ENCODE measurements around the gene LST1.
"Not testable (repeated sequence)": the region's sequence is repeated elsewhere in the genome, so short reads cannot be mapped to it uniquely, and the experiment has no call there.

The LST1 gene

DNA sequence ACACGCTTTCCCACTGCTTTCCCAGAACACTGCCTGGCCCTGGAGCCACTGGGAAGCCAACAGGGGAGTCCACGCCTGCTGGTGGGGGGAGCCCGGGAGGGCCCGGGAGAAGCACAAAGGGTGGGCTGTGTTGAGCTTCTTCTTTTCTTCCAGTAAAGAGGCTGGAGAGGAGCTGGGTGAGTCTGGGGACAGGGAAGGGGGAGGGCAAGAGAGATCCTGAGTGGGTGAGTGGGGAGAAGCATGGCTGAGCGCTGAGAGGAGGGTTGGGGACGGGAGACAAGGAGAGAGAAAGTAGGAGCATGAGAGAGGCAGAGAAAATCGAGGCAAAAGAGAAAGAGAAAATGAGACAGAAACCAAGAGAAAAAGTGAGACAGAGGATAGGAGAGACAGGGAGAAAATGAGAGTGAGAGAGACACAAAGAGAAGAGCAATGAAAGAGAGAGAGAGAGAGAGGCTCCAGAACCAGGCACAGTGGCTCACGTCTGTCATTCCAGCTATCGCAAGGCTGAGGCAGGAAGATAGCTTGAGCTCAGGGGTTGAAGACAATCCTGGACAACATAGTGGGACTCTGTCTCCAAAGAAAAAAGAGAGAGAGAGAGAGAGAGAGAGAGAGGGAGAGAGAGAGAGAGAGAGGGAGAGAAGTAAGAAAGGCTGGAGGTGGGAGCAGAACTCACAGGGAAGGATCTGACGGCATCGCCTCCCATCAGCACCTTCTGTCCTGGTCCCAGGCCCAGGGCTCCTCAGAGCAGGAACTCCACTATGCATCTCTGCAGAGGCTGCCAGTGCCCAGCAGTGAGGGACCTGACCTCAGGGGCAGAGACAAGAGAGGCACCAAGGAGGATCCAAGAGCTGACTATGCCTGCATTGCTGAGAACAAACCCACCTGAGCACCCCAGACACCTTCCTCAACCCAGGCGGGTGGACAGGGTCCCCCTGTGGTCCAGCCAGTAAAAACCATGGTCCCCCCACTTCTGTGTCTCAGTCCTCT lies 2.0 kb downstream of the LST1 start:
- Histone ChIP-seq H3K4ac (ENCODE audit: low read depth, low read length) (no peak overlapping the region), H2BK5ac (ENCODE audit: low read depth, low read length, poor library complexity) (no peak overlapping the region), H3K79me1 (ENCODE audit: low read length) (no peaks in the 10 kb centered on the region), H4K8ac (ENCODE audit: low read depth, low read length) (no peak overlapping the region), H3K36me3 (ENCODE audit: control insufficient read depth in 1 of 2, insufficient read depth in 2 of 2, low read length in 2 of 2) (no peaks in the 10 kb centered on the region), H2AFZ (ENCODE audit: insufficient read depth, low read length, poor library complexity) (no peak overlapping the region), H3K9me3 (ENCODE audit: insufficient read depth, low read depth, low read length) (no peaks in the 10 kb centered on the region), H3K18ac (ENCODE audit: low read length) (no peak overlapping the region), H3K27me3 (ENCODE audit: insufficient read depth, low read length) (no peaks in the 10 kb centered on the region), H2BK120ac (ENCODE audit: insufficient read depth, low read length, poor library complexity) (no peak overlapping the region), H3K4me2 (ENCODE audit: low read length) (no peak overlapping the region), H3K9ac (ENCODE audit: low read length) (no peak overlapping the region), H3K27ac (ENCODE audit: low read depth, low read length) (no peak overlapping the region), H3K79me2 (ENCODE audit: control insufficient read depth, insufficient read depth, low read length, poor library complexity) (no peaks in the 10 kb centered on the region), H3K23ac (ENCODE audit: low read length) (no peak overlapping the region), H2AK5ac (ENCODE audit: low read length) (no peak overlapping the region), H3K14ac (ENCODE audit: low read length) (no peak overlapping the region), H4K91ac (ENCODE audit: low read depth, low read length) (no peak overlapping the region), H4K12ac (ENCODE audit: low read depth, low read length) (no peak overlapping the region), H3K4me1 (ENCODE audit: control insufficient read depth in 1 of 2, insufficient read depth in 2 of 2, low read length in 2 of 2) (no peaks in the 10 kb centered on the region), H2BK12ac (ENCODE audit: low read length) (no peak overlapping the region), H3K4me3 (ENCODE audit: low read depth, low read length) (no peak overlapping the region)
- DNase-seq: no peak
- no CpG with 5 or more reads among the region's 12 CpGs for WGBS (ENCODE audit: extremely low coverage, insufficient coverage, insufficient read length)

GRCh38 chr6:31588871-31589650 lies 3.0 kb downstream of the LST1 start:
- H3K18ac ChIP-seq (ENCODE audit: low read length): no peak overlapping the region
- H2AK5ac ChIP-seq (ENCODE audit: low read length): no peak overlapping the region
- no peak overlapping the region for H3K4me2 ChIP-seq (ENCODE audit: low read length)
- no peak overlapping the region for H2BK120ac ChIP-seq (ENCODE audit: insufficient read depth, low read length, poor library complexity)
- H3K36me3 ChIP-seq (ENCODE audit: control insufficient read depth in 1 of 2, insufficient read depth in 2 of 2, low read length in 2 of 2): no peaks in the 10 kb centered on the region
- H3K4ac ChIP-seq (ENCODE audit: low read depth, low read length): no peak overlapping the region
- whole genome bisulfite sequencing (ENCODE audit: extremely low coverage, insufficient coverage, insufficient read length): no CpG with 5 or more reads among the region's 9 CpGs
- H2BK5ac ChIP-seq (ENCODE audit: low read depth, low read length, poor library complexity): no peak overlapping the region
- H3K9me3 ChIP-seq (ENCODE audit: insufficient read depth, low read depth, low read length): no peaks in the 10 kb centered on the region
- H3K79me1 ChIP-seq (ENCODE audit: low read length): no peaks in the 10 kb centered on the region
- H2AFZ ChIP-seq (ENCODE audit: insufficient read depth, low read length, poor library complexity): peak overlapping the region; percentile 37
- H3K23ac ChIP-seq (ENCODE audit: low read length): no peak overlapping the region
- no peak for DNase-seq
- H3K14ac ChIP-seq (ENCODE audit: low read length): no peak overlapping the region
- H3K9ac ChIP-seq (ENCODE audit: low read length): no peak overlapping the region
- no peaks in the 10 kb centered on the region for H3K79me2 ChIP-seq (ENCODE audit: control insufficient read depth, insufficient read depth, low read length, poor library complexity)
- H4K12ac ChIP-seq (ENCODE audit: low read depth, low read length): peak overlapping the region; percentile 21
- H4K8ac ChIP-seq (ENCODE audit: low read depth, low read length): no peak overlapping the region
- no peaks in the 10 kb centered on the region for H3K4me1 ChIP-seq (ENCODE audit: control insufficient read depth in 1 of 2, insufficient read depth in 2 of 2, low read length in 2 of 2)
- H3K27me3 ChIP-seq (ENCODE audit: insufficient read depth, low read length): no peaks in the 10 kb centered on the region
- H4K91ac ChIP-seq (ENCODE audit: low read depth, low read length): peak overlapping the region; percentile 22
- no peak overlapping the region for H2BK12ac ChIP-seq (ENCODE audit: low read length)
- H3K27ac ChIP-seq (ENCODE audit: low read depth, low read length): no peak overlapping the region
- no peak overlapping the region for H3K4me3 ChIP-seq (ENCODE audit: low read depth, low read length)

GRCh38 chr6:31590691-31591090 lies 4.6 kb downstream of the LST1 start:
- not testable (repeated sequence) for H3K79me2 ChIP-seq (ENCODE audit: control insufficient read depth, insufficient read depth, low read length, poor library complexity); H3K27me3 ChIP-seq (ENCODE audit: insufficient read depth, low read length); H3K9me3 ChIP-seq (ENCODE audit: insufficient read depth, low read depth, low read length); H3K9ac ChIP-seq (ENCODE audit: low read length); H2BK120ac ChIP-seq (ENCODE audit: insufficient read depth, low read length, poor library complexity); H3K27ac ChIP-seq (ENCODE audit: low read depth, low read length); H4K91ac ChIP-seq (ENCODE audit: low read depth, low read length); H3K14ac ChIP-seq (ENCODE audit: low read length); H3K4ac ChIP-seq (ENCODE audit: low read depth, low read length); H4K8ac ChIP-seq (ENCODE audit: low read depth, low read length); DNase-seq; H3K79me1 ChIP-seq (ENCODE audit: low read length); H3K36me3 ChIP-seq (ENCODE audit: control insufficient read depth in 1 of 2, insufficient read depth in 2 of 2, low read length in 2 of 2); H2BK5ac ChIP-seq (ENCODE audit: low read depth, low read length, poor library complexity); H3K18ac ChIP-seq (ENCODE audit: low read length); H2BK12ac ChIP-seq (ENCODE audit: low read length); H3K23ac ChIP-seq (ENCODE audit: low read length); H2AK5ac ChIP-seq (ENCODE audit: low read length); H2AFZ ChIP-seq (ENCODE audit: insufficient read depth, low read length, poor library complexity); H4K12ac ChIP-seq (ENCODE audit: low read depth, low read length); H3K4me1 ChIP-seq (ENCODE audit: control insufficient read depth in 1 of 2, insufficient read depth in 2 of 2, low read length in 2 of 2); H3K4me3 ChIP-seq (ENCODE audit: low read depth, low read length); H3K4me2 ChIP-seq (ENCODE audit: low read length)
- WGBS (ENCODE audit: extremely low coverage, insufficient coverage, insufficient read length): no CpG with 5 or more reads among the region's 5 CpGs

- no peak overlapping the region for H4K12ac ChIP-seq (ENCODE audit: low read depth, low read length)
- H3K79me2 ChIP-seq (ENCODE audit: control insufficient read depth, insufficient read depth, low read length, poor library complexity): no peaks in the 10 kb centered on the region
- no peaks in the 10 kb centered on the region for H3K79me1 ChIP-seq (ENCODE audit: low read length)
- no peak overlapping the region for H2BK5ac ChIP-seq (ENCODE audit: low read depth, low read length, poor library complexity)
- no peak overlapping the region for H2BK12ac ChIP-seq (ENCODE audit: low read length)
- WGBS (ENCODE audit: extremely low coverage, insufficient coverage, insufficient read length): no CpG with 5 or more reads among the region's 7 CpGs
- no peak overlapping the region for H4K91ac ChIP-seq (ENCODE audit: low read depth, low read length)
- no peak for DNase-seq
- H3K9me3 ChIP-seq (ENCODE audit: insufficient read depth, low read depth, low read length): no peaks in the 10 kb centered on the region
- no peak overlapping the region for H3K4ac ChIP-seq (ENCODE audit: low read depth, low read length)
- H2AK5ac ChIP-seq (ENCODE audit: low read length): no peak overlapping the region
- no peak overlapping the region for H3K23ac ChIP-seq (ENCODE audit: low read length)
- H3K4me3 ChIP-seq (ENCODE audit: low read depth, low read length): no peak overlapping the region
- H2BK120ac ChIP-seq (ENCODE audit: insufficient read depth, low read length, poor library complexity): no peak overlapping the region
- H3K36me3 ChIP-seq (ENCODE audit: control insufficient read depth in 1 of 2, insufficient read depth in 2 of 2, low read length in 2 of 2): no peaks in the 10 kb centered on the region
- H3K4me1 ChIP-seq (ENCODE audit: control insufficient read depth in 1 of 2, insufficient read depth in 2 of 2, low read length in 2 of 2): no peaks in the 10 kb centered on the region
- no peak overlapping the region for H2AFZ ChIP-seq (ENCODE audit: insufficient read depth, low read length, poor library complexity)
- no peak overlapping the region for H3K18ac ChIP-seq (ENCODE audit: low read length)
- H3K4me2 ChIP-seq (ENCODE audit: low read length): no peak overlapping the region
- H3K9ac ChIP-seq (ENCODE audit: low read length): no peak overlapping the region
- H4K8ac ChIP-seq (ENCODE audit: low read depth, low read length): no peak overlapping the region
- H3K14ac ChIP-seq (ENCODE audit: low read length): no peak overlapping the region
- no peaks in the 10 kb centered on the region for H3K27me3 ChIP-seq (ENCODE audit: insufficient read depth, low read length)
- H3K27ac ChIP-seq (ENCODE audit: low read depth, low read length): no peak overlapping the region
These were observed 6.3 kb downstream of the LST1 start for GRCh38 chr6:31592396-31592771.
